ENCODE results near the gene MTARC2.

MTARC2 gene

GRCh38 chr1:220797044-220797443 lies 48.9 kb downstream of the MTARC2 start:
- no peak overlapping the region for H3K4ac ChIP-seq (ENCODE audit: low read depth, low read length)
- no peak overlapping the region for H4K5ac ChIP-seq (ENCODE audit: low read length)
- H3K27ac ChIP-seq (ENCODE audit: low read depth, low read length) = no peak overlapping the region
- no peak overlapping the region for H4K8ac ChIP-seq (ENCODE audit: low read depth, low read length)
- H3K4me1 ChIP-seq (ENCODE audit: control insufficient read depth, low read depth, low read length) = no peaks in the 10 kb centered on the region
- H3K79me1 ChIP-seq (ENCODE audit: low read length) = no peaks in the 10 kb centered on the region
- peaks cover 2% of the 10 kb centered on the region for H3K36me3 ChIP-seq (ENCODE audit: control insufficient read depth, insufficient read depth, low read length)
- no peak overlapping the region for H2BK5ac ChIP-seq (ENCODE audit: low read length)
- H2BK15ac ChIP-seq (replicated peaks; ENCODE audit: low read depth) = no peak overlapping the region
- H3K27me3 ChIP-seq (ENCODE audit: insufficient read depth, low read length, poor library complexity) = no peaks in the 10 kb centered on the region
- no peak overlapping the region for H2BK120ac ChIP-seq (ENCODE audit: low read depth, low read length)
- H3K4me2 ChIP-seq (ENCODE audit: low read length) = no peak overlapping the region
- H3K4me3 ChIP-seq (ENCODE audit: low read length) = no peak overlapping the region
- no peak for DNase-seq
- H3K9ac ChIP-seq (ENCODE audit: low read length) = no peak overlapping the region
- no peak overlapping the region for H2AK5ac ChIP-seq (ENCODE audit: low read length)
- H3K23ac ChIP-seq (ENCODE audit: low read length) = no peak overlapping the region
- no peak overlapping the region for H3K18ac ChIP-seq (ENCODE audit: low read length)
- no peak overlapping the region for H3K56ac ChIP-seq (ENCODE audit: low read length)
- no peaks in the 10 kb centered on the region for H3K79me2 ChIP-seq (ENCODE audit: control insufficient read depth, insufficient read depth, low read length)

GRCh38 chr1:220797553-220797952 lies 49.4 kb downstream of the MTARC2 start:
- no peak overlapping the region for H2BK15ac ChIP-seq (replicated peaks; ENCODE audit: low read depth)
- H3K27ac ChIP-seq (ENCODE audit: low read depth, low read length) = no peak overlapping the region
- no peak overlapping the region for H3K4me3 ChIP-seq (ENCODE audit: low read length)
- H3K9ac ChIP-seq (ENCODE audit: low read length) = no peak overlapping the region
- H3K23ac ChIP-seq (ENCODE audit: low read length) = no peak overlapping the region
- H3K4ac ChIP-seq (ENCODE audit: low read depth, low read length) = no peak overlapping the region
- H3K4me1 ChIP-seq (ENCODE audit: control insufficient read depth, low read depth, low read length) = no peaks in the 10 kb centered on the region
- H4K5ac ChIP-seq (ENCODE audit: low read length) = no peak overlapping the region
- DNase-seq = no peak
- no peak overlapping the region for H4K8ac ChIP-seq (ENCODE audit: low read depth, low read length)
- no peaks in the 10 kb centered on the region for H3K79me2 ChIP-seq (ENCODE audit: control insufficient read depth, insufficient read depth, low read length)
- no peak overlapping the region for H2AK5ac ChIP-seq (ENCODE audit: low read length)
- no peak overlapping the region for H2BK5ac ChIP-seq (ENCODE audit: low read length)
- no CpG with 5 or more reads among the region's 3 CpGs for WGBS (ENCODE audit: extremely low coverage, insufficient coverage, low lambda C conversion rate)
- no peak overlapping the region for H3K18ac ChIP-seq (ENCODE audit: low read length)
- no peak overlapping the region for H3K56ac ChIP-seq (ENCODE audit: low read length)
- H3K4me2 ChIP-seq (ENCODE audit: low read length) = no peak overlapping the region
- H2BK120ac ChIP-seq (ENCODE audit: low read depth, low read length) = no peak overlapping the region
- H3K79me1 ChIP-seq (ENCODE audit: low read length) = no peaks in the 10 kb centered on the region
- H3K36me3 ChIP-seq (ENCODE audit: control insufficient read depth, insufficient read depth, low read length) = peaks cover 2% of the 10 kb centered on the region
- no peaks in the 10 kb centered on the region for H3K27me3 ChIP-seq (ENCODE audit: insufficient read depth, low read length, poor library complexity)

GRCh38 chr1:220798338-220798737 lies 50.2 kb downstream of the MTARC2 start:
- Histone ChIP-seq H3K79me1 (ENCODE audit: low read length) (no peaks in the 10 kb centered on the region), H4K8ac (ENCODE audit: low read depth, low read length) (no peak overlapping the region), H2BK120ac (ENCODE audit: low read depth, low read length) (no peak overlapping the region), H3K4me3 (ENCODE audit: low read length) (no peak overlapping the region), H3K9ac (ENCODE audit: low read length) (no peak overlapping the region), H4K5ac (ENCODE audit: low read length) (no peak overlapping the region), H3K4me1 (ENCODE audit: control insufficient read depth, low read depth, low read length) (no peaks in the 10 kb centered on the region), H2AK5ac (ENCODE audit: low read length) (no peak overlapping the region), H2BK15ac (replicated peaks; ENCODE audit: low read depth) (no peak overlapping the region), H3K79me2 (ENCODE audit: control insufficient read depth, insufficient read depth, low read length) (no peaks in the 10 kb centered on the region), H3K27me3 (ENCODE audit: insufficient read depth, low read length, poor library complexity) (no peaks in the 10 kb centered on the region), H2BK5ac (ENCODE audit: low read length) (no peak overlapping the region), H3K18ac (ENCODE audit: low read length) (no peak overlapping the region), H3K4ac (ENCODE audit: low read depth, low read length) (no peak overlapping the region), H3K36me3 (ENCODE audit: control insufficient read depth, insufficient read depth, low read length) (peaks cover 2% of the 10 kb centered on the region), H3K27ac (ENCODE audit: low read depth, low read length) (no peak overlapping the region), H3K4me2 (ENCODE audit: low read length) (no peak overlapping the region), H3K56ac (ENCODE audit: low read length) (no peak overlapping the region), H3K23ac (ENCODE audit: low read length) (no peak overlapping the region)
- no peak for DNase-seq
- no CpG with 5 or more reads among the region's 2 CpGs for WGBS (ENCODE audit: extremely low coverage, insufficient coverage, low lambda C conversion rate)

GRCh38 chr1:220800262-220800661 lies 52.1 kb downstream of the MTARC2 start:
- H3K18ac ChIP-seq (ENCODE audit: low read length) = no peak overlapping the region
- no peak overlapping the region for H4K5ac ChIP-seq (ENCODE audit: low read length)
- H3K23ac ChIP-seq (ENCODE audit: low read length) = no peak overlapping the region
- no peak overlapping the region for H3K4me2 ChIP-seq (ENCODE audit: low read length)
- no peaks in the 10 kb centered on the region for H3K27me3 ChIP-seq (ENCODE audit: insufficient read depth, low read length, poor library complexity)
- H3K27ac ChIP-seq (ENCODE audit: low read depth, low read length) = no peak overlapping the region
- H3K4me3 ChIP-seq (ENCODE audit: low read length) = no peak overlapping the region
- no peaks in the 10 kb centered on the region for H3K4me1 ChIP-seq (ENCODE audit: control insufficient read depth, low read depth, low read length)
- DNase-seq = no peak
- no peak overlapping the region for H3K9ac ChIP-seq (ENCODE audit: low read length)
- H3K79me2 ChIP-seq (ENCODE audit: control insufficient read depth, insufficient read depth, low read length) = no peaks in the 10 kb centered on the region
- no peaks in the 10 kb centered on the region for H3K79me1 ChIP-seq (ENCODE audit: low read length)
- H3K56ac ChIP-seq (ENCODE audit: low read length) = no peak overlapping the region
- H3K36me3 ChIP-seq (ENCODE audit: control insufficient read depth, insufficient read depth, low read length) = peaks cover 2% of the 10 kb centered on the region
- H2BK15ac ChIP-seq (replicated peaks; ENCODE audit: low read depth) = no peak overlapping the region
- H4K8ac ChIP-seq (ENCODE audit: low read depth, low read length) = no peak overlapping the region
- H2AK5ac ChIP-seq (ENCODE audit: low read length) = no peak overlapping the region
- no peak overlapping the region for H2BK120ac ChIP-seq (ENCODE audit: low read depth, low read length)
- H2BK5ac ChIP-seq (ENCODE audit: low read length) = no peak overlapping the region
- WGBS (ENCODE audit: extremely low coverage, insufficient coverage, low lambda C conversion rate) = no CpG with 5 or more reads among the region's 6 CpGs
- H3K4ac ChIP-seq (ENCODE audit: low read depth, low read length) = no peak overlapping the region

GRCh38 chr1:220803401-220804201 lies 55.5 kb downstream of the MTARC2 start:
- Histone ChIP-seq H3K79me1 (ENCODE audit: low read length) (no peaks in the 10 kb centered on the region), H2BK15ac (replicated peaks; ENCODE audit: low read depth) (no peak overlapping the region), H3K79me2 (ENCODE audit: control insufficient read depth, insufficient read depth, low read length) (no peaks in the 10 kb centered on the region), H3K56ac (ENCODE audit: low read length) (no peak overlapping the region), H3K4me2 (ENCODE audit: low read length) (no peak overlapping the region), H2BK120ac (ENCODE audit: low read depth, low read length) (no peak overlapping the region), H3K36me3 (ENCODE audit: control insufficient read depth, insufficient read depth, low read length) (peaks cover 2% of the 10 kb centered on the region), H2BK5ac (ENCODE audit: low read length) (no peak overlapping the region), H4K5ac (ENCODE audit: low read length) (no peak overlapping the region), H3K4ac (ENCODE audit: low read depth, low read length) (no peak overlapping the region), H4K8ac (ENCODE audit: low read depth, low read length) (no peak overlapping the region), H3K4me1 (ENCODE audit: control insufficient read depth, low read depth, low read length) (no peaks in the 10 kb centered on the region), H3K27ac (ENCODE audit: low read depth, low read length) (no peak overlapping the region), H3K4me3 (ENCODE audit: low read length) (no peak overlapping the region), H3K23ac (ENCODE audit: low read length) (no peak overlapping the region), H3K9ac (ENCODE audit: low read length) (no peak overlapping the region), H2AK5ac (ENCODE audit: low read length) (no peak overlapping the region), H3K18ac (ENCODE audit: low read length) (no peak overlapping the region), H3K27me3 (ENCODE audit: insufficient read depth, low read length, poor library complexity) (no peaks in the 10 kb centered on the region)
- WGBS (ENCODE audit: extremely low coverage, insufficient coverage, low lambda C conversion rate) = no CpG with 5 or more reads among the region's 10 CpGs
- DNase-seq = peak; percentile 49

GRCh38 chr1:220804202-220804586 lies 56.1 kb downstream of the MTARC2 start:
- Histone ChIP-seq H3K36me3 (ENCODE audit: control insufficient read depth, insufficient read depth, low read length) (peaks cover 2% of the 10 kb centered on the region), H2BK15ac (replicated peaks; ENCODE audit: low read depth) (no peak overlapping the region), H4K8ac (ENCODE audit: low read depth, low read length) (no peak overlapping the region), H2BK120ac (ENCODE audit: low read depth, low read length) (no peak overlapping the region), H3K18ac (ENCODE audit: low read length) (no peak overlapping the region), H3K4me3 (ENCODE audit: low read length) (no peak overlapping the region), H2BK5ac (ENCODE audit: low read length) (no peak overlapping the region), H3K9ac (ENCODE audit: low read length) (no peak overlapping the region), H3K79me1 (ENCODE audit: low read length) (no peaks in the 10 kb centered on the region), H4K5ac (ENCODE audit: low read length) (no peak overlapping the region), H3K23ac (ENCODE audit: low read length) (no peak overlapping the region), H3K79me2 (ENCODE audit: control insufficient read depth, insufficient read depth, low read length) (no peaks in the 10 kb centered on the region), H3K27me3 (ENCODE audit: insufficient read depth, low read length, poor library complexity) (no peaks in the 10 kb centered on the region), H3K27ac (ENCODE audit: low read depth, low read length) (no peak overlapping the region), H3K4ac (ENCODE audit: low read depth, low read length) (no peak overlapping the region), H3K4me1 (ENCODE audit: control insufficient read depth, low read depth, low read length) (no peaks in the 10 kb centered on the region), H2AK5ac (ENCODE audit: low read length) (no peak overlapping the region), H3K4me2 (ENCODE audit: low read length) (no peak overlapping the region), H3K56ac (ENCODE audit: low read length) (no peak overlapping the region)
- DNase-seq = no peak
- no CpG with 5 or more reads among the region's 5 CpGs for WGBS (ENCODE audit: extremely low coverage, insufficient coverage, low lambda C conversion rate)

Measured in mesendoderm (in vitro differentiated cells).